Hepatocyte (in vitro differentiated cells): ENCODE results near the gene NPLOC4.

Source experiments
- EZH2phosphoT487 ChIP-seq: fragments of 200-600 bp; sonication (generic); IDR thresholded peaks from one replicate; pipeline ENCODE4 v1.6.1; 2018; ENCODE audit warnings: antibody characterized with exemption, mild to moderate bottlenecking, low read depth, moderate library complexity; ENCODE audit not compliant: unreplicated experiment, severe bottlenecking
- TF ChIP-seq, protein P1 (sequence below): fragments of 200-600 bp; sonication (generic); IDR thresholded peaks from 2 replicates; pipeline ENCODE4 v1.5.1; 2016; ENCODE audit warnings: antibody characterized with exemption, mild to moderate bottlenecking; ENCODE audit not compliant: poor library complexity

DNA sequence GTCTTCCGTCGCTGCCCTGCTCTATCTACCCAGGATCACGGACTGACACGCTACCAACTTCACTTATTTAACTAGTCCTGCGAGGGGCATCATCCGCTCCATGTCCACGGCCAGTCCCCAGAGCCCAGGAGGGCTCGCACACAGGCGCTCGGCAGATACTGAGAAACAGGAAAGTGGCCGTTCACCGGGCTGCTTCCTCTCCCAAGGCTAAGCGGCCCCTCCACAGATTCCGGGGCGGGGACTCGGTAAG is 29.1 kb upstream of the NPLOC4 start:
- TF ChIP-seq, protein P1, sequence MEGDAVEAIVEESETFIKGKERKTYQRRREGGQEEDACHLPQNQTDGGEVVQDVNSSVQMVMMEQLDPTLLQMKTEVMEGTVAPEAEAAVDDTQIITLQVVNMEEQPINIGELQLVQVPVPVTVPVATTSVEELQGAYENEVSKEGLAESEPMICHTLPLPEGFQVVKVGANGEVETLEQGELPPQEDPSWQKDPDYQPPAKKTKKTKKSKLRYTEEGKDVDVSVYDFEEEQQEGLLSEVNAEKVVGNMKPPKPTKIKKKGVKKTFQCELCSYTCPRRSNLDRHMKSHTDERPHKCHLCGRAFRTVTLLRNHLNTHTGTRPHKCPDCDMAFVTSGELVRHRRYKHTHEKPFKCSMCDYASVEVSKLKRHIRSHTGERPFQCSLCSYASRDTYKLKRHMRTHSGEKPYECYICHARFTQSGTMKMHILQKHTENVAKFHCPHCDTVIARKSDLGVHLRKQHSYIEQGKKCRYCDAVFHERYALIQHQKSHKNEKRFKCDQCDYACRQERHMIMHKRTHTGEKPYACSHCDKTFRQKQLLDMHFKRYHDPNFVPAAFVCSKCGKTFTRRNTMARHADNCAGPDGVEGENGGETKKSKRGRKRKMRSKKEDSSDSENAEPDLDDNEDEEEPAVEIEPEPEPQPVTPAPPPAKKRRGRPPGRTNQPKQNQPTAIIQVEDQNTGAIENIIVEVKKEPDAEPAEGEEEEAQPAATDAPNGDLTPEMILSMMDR: no peak
- no peak for TF ChIP-seq EZH2phosphoT487
